NB4 (cell line): Measurements from ENCODE around the gene PREP.

Experiments used
- DNase-seq: peaks from one replicate; pipeline ENCODE4 v3.0.0; 2010; ENCODE audit warnings: low read depth
- H3K4me3 ChIP-seq: one replicate; pipeline ENCODE4 v1.5.1; 2011; ENCODE audit warnings: mild to moderate bottlenecking, low read depth, low read length, moderate library complexity
- CTCF ChIP-seq: IDR thresholded peaks from one replicate; pipeline ENCODE4 v1.5.1; 2012; ENCODE audit warnings: low read depth, low read length
- MAX ChIP-seq: IDR thresholded peaks from 2 replicates; pipeline ENCODE4 v1.6.1; 2011; ENCODE audit warnings: low read depth, low read length
- MYC ChIP-seq: IDR thresholded peaks from 2 replicates; pipeline ENCODE4 v1.6.1; 2011; ENCODE audit warnings: low read depth, low read length
- POLR2A ChIP-seq: IDR thresholded peaks from 2 replicates; pipeline ENCODE4 v1.6.1; 2011; ENCODE audit warnings: mild to moderate bottlenecking; ENCODE audit not compliant: insufficient read length; ENCODE audit errors: extremely low read depth

The PREP gene

GRCh38 chr6:105324386-105324950, 78.4 kb downstream of the PREP start:
- no peak overlapping the region for H3K4me3 ChIP-seq
- TF ChIP-seq CTCF: no peak
- TF ChIP-seq POLR2A: no peak
- no peak for DNase-seq

- no peak overlapping the region for H3K4me3 ChIP-seq
- TF ChIP-seq CTCF (no peak), MYC (no peak), MAX (no peak), POLR2A (no peak)
- DNase-seq: no peak
Observed at GRCh38 chr6:105322499-105323225, 80.2 kb downstream of the PREP start.

- H3K4me3 ChIP-seq: no peak overlapping the region
- DNase-seq: no peak
- no peak for TF ChIP-seq MAX
- no peak for TF ChIP-seq POLR2A
- no peak for TF ChIP-seq MYC
- no peak for TF ChIP-seq CTCF
Observed at GRCh38 chr6:105321728-105322127, 81.2 kb downstream of the PREP start.

GRCh38 chr6:105321207-105321606, 81.7 kb downstream of the PREP start:
- no peak for DNase-seq
- TF ChIP-seq MAX (no peak), POLR2A (no peak), CTCF (no peak), MYC (no peak)

GRCh38 chr6:105320765-105321164, 82.1 kb downstream of the PREP start:
- TF ChIP-seq MYC: no peak
- no peak for TF ChIP-seq POLR2A
- no peak for TF ChIP-seq MAX
- no peak for TF ChIP-seq CTCF
- no peak for DNase-seq
- H3K4me3 ChIP-seq: no peak overlapping the region

More at GRCh38 chr6:105321207-105321606, 81.7 kb downstream of the PREP start:
- no peak overlapping the region for H3K4me3 ChIP-seq
